Measurements from ENCODE around the gene PRDM16.

- TF ChIP-seq, protein P1, sequence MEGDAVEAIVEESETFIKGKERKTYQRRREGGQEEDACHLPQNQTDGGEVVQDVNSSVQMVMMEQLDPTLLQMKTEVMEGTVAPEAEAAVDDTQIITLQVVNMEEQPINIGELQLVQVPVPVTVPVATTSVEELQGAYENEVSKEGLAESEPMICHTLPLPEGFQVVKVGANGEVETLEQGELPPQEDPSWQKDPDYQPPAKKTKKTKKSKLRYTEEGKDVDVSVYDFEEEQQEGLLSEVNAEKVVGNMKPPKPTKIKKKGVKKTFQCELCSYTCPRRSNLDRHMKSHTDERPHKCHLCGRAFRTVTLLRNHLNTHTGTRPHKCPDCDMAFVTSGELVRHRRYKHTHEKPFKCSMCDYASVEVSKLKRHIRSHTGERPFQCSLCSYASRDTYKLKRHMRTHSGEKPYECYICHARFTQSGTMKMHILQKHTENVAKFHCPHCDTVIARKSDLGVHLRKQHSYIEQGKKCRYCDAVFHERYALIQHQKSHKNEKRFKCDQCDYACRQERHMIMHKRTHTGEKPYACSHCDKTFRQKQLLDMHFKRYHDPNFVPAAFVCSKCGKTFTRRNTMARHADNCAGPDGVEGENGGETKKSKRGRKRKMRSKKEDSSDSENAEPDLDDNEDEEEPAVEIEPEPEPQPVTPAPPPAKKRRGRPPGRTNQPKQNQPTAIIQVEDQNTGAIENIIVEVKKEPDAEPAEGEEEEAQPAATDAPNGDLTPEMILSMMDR (IDR thresholded peaks at IDR 0.05), result no peak
- TF ChIP-seq POLR2A (IDR thresholded peaks at IDR 0.05), result no peak
Measured at GRCh38 chr1:3366126-3367051, 297.4 kb downstream of the PRDM16 start.
